ENCODE results near the gene CD8A. TPM values are rescaled to one million over a fixed set of nuclear protein-coding genes. Genes with fewer than 3 reads are reported as not detected.

Gene CD8A
- total and polyA plus RNA-seq, 9 donors: 0.09 to 0.54 (median 0.20) TPM

- H3K4me1 ChIP-seq (ENCODE audit: control insufficient read depth, insufficient read depth, low read length): no peaks in the 10 kb centered on the region
- peaks cover 2% of the 10 kb centered on the region for H3K27me3 ChIP-seq (ENCODE audit: control insufficient read depth, insufficient read depth, low read length)
- no peaks in the 10 kb centered on the region for H3K9me3 ChIP-seq (replicated peaks; ENCODE audit: control insufficient read depth, low read depth, low read length)
- H3K4me3 ChIP-seq (ENCODE audit: low read length): no peak overlapping the region
- H3K27ac ChIP-seq (ENCODE audit: low read length): no peak overlapping the region
- no peak for DNase-seq
- no peaks in the 10 kb centered on the region for H3K36me3 ChIP-seq (ENCODE audit: control insufficient read depth, insufficient read depth, low read length)
- 90% methylated on average over 2 of the region's 4 CpGs for WGBS (ENCODE audit: insufficient coverage)
Observed at GRCh38 chr2:86826951-86827350, 36.2 kb upstream of the CD8A start.

DNA sequence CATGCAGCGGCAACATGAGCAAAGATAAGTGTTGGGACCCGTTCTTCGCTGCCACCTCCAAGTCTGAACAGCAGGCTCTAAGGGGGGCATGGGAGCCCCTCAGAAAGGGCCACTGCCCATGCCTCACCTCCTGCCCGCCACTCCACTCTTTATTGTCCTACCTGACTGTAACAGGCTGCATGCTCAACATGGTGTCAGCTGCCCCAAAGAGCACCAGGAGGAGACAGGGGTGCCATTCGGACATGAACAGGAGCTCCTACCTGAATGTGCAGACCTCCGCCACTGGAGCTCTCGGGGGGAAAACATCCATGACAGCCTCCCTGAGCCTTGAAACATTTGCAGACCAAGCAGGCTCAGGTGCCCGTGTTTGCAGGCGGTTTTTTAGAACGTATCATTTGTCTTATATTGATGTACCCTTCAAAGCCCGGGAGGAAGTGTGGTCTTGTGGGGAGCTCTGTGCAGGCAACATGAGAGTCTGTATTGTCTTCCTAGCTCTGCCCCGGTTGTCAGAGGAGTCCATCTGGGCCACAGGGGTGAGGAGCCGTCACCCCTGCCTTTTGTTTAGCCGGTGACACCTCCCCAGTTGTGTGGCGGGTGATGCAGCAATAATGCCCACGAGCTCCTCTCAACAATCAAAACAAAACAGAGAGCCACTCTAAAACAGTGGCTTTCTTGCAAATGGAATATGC lies 35.1 kb upstream of the CD8A start:
- peaks cover 2% of the 10 kb centered on the region for H3K27me3 ChIP-seq (ENCODE audit: control insufficient read depth, insufficient read depth, low read length)
- H3K9me3 ChIP-seq (replicated peaks; ENCODE audit: control insufficient read depth, low read depth, low read length): no peaks in the 10 kb centered on the region
- no peak for DNase-seq
- H3K36me3 ChIP-seq (ENCODE audit: control insufficient read depth, insufficient read depth, low read length): no peaks in the 10 kb centered on the region
- 81% methylated on average over 10 of the region's 16 CpGs for WGBS (ENCODE audit: insufficient coverage)
- no peak overlapping the region for H3K4me3 ChIP-seq (ENCODE audit: low read length)
- no peaks in the 10 kb centered on the region for H3K4me1 ChIP-seq (ENCODE audit: control insufficient read depth, insufficient read depth, low read length)
- H3K27ac ChIP-seq (ENCODE audit: low read length): no peak overlapping the region

DNA sequence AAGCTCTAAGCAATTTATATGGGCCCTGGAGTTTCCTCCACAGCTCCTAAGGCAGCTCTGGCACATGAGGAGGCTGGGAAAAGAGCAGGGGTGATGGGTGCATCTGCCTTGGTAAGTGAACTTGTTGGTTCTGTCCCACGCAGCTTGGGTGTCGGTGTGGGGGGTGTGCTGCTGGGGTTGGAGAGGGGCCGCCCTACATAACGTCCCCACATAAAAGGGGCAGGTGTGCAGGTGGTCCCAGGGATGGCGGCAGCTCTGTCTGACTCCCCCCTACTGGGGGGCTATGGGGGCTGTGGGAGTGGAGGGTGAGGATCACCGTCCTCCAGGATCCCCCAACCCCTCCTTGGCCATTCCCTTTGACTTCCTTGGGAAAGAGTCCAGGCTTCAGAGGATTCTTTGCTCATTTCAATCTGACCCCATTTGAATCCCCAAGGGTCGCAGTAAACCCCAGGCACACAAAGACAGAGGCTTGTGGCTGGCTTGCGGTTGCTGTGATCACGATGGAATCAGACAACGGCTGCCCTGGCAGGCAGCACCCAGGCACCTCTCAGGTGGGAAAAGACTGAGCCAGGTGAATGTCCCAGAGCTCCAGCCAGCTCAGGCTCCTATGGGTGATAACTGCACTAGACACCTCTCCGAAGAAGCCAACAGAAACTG lies 34.5 kb upstream of the CD8A start:
- no peak for DNase-seq
- Histone ChIP-seq H3K27ac (ENCODE audit: low read length) (no peak overlapping the region), H3K4me1 (ENCODE audit: control insufficient read depth, insufficient read depth, low read length) (no peaks in the 10 kb centered on the region), H3K36me3 (ENCODE audit: control insufficient read depth, insufficient read depth, low read length) (no peaks in the 10 kb centered on the region), H3K4me3 (ENCODE audit: low read length) (no peak overlapping the region), H3K9me3 (replicated peaks; ENCODE audit: control insufficient read depth, low read depth, low read length) (no peaks in the 10 kb centered on the region), H3K27me3 (ENCODE audit: control insufficient read depth, insufficient read depth, low read length) (peaks cover 2% of the 10 kb centered on the region)
- WGBS (ENCODE audit: insufficient coverage): 78% methylated on average over 4 of the region's 11 CpGs

GRCh38 chr2:86822668-86823345 lies 32.1 kb upstream of the CD8A start:
- no peaks in the 10 kb centered on the region for H3K9me3 ChIP-seq (replicated peaks; ENCODE audit: control insufficient read depth, low read depth, low read length)
- H3K4me3 ChIP-seq (ENCODE audit: low read length): no peak overlapping the region
- DNase-seq: no peak
- peaks cover 2% of the 10 kb centered on the region for H3K27me3 ChIP-seq (ENCODE audit: control insufficient read depth, insufficient read depth, low read length)
- H3K4me1 ChIP-seq (ENCODE audit: control insufficient read depth, insufficient read depth, low read length): no peaks in the 10 kb centered on the region
- no CpG with 5 or more reads among the region's 3 CpGs for WGBS (ENCODE audit: insufficient coverage)
- H3K27ac ChIP-seq (ENCODE audit: low read length): no peak overlapping the region
- H3K36me3 ChIP-seq (ENCODE audit: control insufficient read depth, insufficient read depth, low read length): no peaks in the 10 kb centered on the region

- Histone ChIP-seq H3K27ac (ENCODE audit: low read length) (no peak overlapping the region), H3K4me3 (ENCODE audit: low read length) (no peak overlapping the region), H3K36me3 (ENCODE audit: control insufficient read depth, insufficient read depth, low read length) (no peaks in the 10 kb centered on the region), H3K9me3 (replicated peaks; ENCODE audit: control insufficient read depth, low read depth, low read length) (no peaks in the 10 kb centered on the region), H3K4me1 (ENCODE audit: control insufficient read depth, insufficient read depth, low read length) (no peaks in the 10 kb centered on the region), H3K27me3 (ENCODE audit: control insufficient read depth, insufficient read depth, low read length) (peaks cover 2% of the 10 kb centered on the region)
- DNase-seq: no peak
- 87% methylated on average over 6 of the region's 6 CpGs for WGBS (ENCODE audit: insufficient coverage)
Observed at GRCh38 chr2:86821842-86822241, 31.1 kb upstream of the CD8A start.

DNA sequence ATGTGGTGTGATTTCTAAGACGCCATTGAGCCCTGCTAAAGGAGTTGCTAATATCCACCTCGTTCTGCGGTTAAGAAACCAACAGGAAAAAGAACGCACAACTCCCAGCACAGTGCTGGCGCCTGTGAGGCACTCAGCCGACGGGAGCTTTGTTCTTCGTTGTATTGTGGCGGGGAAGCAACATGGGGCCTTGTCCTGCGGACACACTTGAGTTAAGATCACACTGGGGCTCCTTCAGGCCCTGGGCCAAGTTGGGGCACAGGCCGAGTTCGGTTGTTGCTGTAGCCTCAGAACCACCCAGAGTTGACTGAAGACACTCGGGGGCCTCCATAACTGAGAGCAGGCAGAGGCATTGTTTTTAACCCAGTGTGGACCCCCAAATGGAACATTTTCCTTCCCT lies 30.6 kb upstream of the CD8A start:
- H3K4me1 ChIP-seq (ENCODE audit: control insufficient read depth, insufficient read depth, low read length): no peaks in the 10 kb centered on the region
- no peaks in the 10 kb centered on the region for H3K9me3 ChIP-seq (replicated peaks; ENCODE audit: control insufficient read depth, low read depth, low read length)
- no peak overlapping the region for H3K27ac ChIP-seq (ENCODE audit: low read length)
- no peaks in the 10 kb centered on the region for H3K36me3 ChIP-seq (ENCODE audit: control insufficient read depth, insufficient read depth, low read length)
- WGBS (ENCODE audit: insufficient coverage): 91% methylated on average over 13 of the region's 13 CpGs
- H3K27me3 ChIP-seq (ENCODE audit: control insufficient read depth, insufficient read depth, low read length): no peaks in the 10 kb centered on the region
- no peak for DNase-seq
- H3K4me3 ChIP-seq (ENCODE audit: low read length): no peak overlapping the region

DNA sequence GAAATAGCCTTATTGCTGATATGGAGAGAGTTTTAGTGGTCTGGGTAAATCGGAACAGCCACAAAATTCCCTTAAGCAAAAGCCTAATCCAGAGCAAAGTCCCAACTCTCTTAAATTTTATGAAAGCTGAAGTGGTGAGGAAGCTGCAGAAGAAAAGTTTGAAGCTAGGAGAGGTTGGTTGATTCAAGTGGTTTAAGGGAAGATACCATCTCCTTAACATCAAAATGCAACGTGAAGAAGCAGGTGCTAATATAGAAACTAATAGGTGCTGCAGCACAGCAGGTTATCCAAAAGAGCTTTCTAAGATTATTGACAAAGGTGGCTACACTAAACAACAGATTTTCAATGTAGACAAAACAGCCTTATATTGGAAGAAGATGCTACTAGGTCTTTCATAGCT lies 28.2 kb upstream of the CD8A start:
- H3K4me3 ChIP-seq (ENCODE audit: low read length): no peak overlapping the region
- DNase-seq: no peak
- H3K27ac ChIP-seq (ENCODE audit: low read length): no peak overlapping the region
- H3K9me3 ChIP-seq (replicated peaks; ENCODE audit: control insufficient read depth, low read depth, low read length): no peaks in the 10 kb centered on the region
- no peaks in the 10 kb centered on the region for H3K36me3 ChIP-seq (ENCODE audit: control insufficient read depth, insufficient read depth, low read length)
- H3K27me3 ChIP-seq (ENCODE audit: control insufficient read depth, insufficient read depth, low read length): no peaks in the 10 kb centered on the region
- WGBS (ENCODE audit: insufficient coverage): no CpG with 5 or more reads among the region's 2 CpGs
- H3K4me1 ChIP-seq (ENCODE audit: control insufficient read depth, insufficient read depth, low read length): no peaks in the 10 kb centered on the region

- Histone ChIP-seq H3K9me3 (replicated peaks; ENCODE audit: control insufficient read depth, low read depth, low read length) (no peaks in the 10 kb centered on the region), H3K4me3 (ENCODE audit: low read length) (no peak overlapping the region), H3K27me3 (ENCODE audit: control insufficient read depth, insufficient read depth, low read length) (no peaks in the 10 kb centered on the region), H3K27ac (ENCODE audit: low read length) (no peak overlapping the region), H3K36me3 (ENCODE audit: control insufficient read depth, insufficient read depth, low read length) (no peaks in the 10 kb centered on the region), H3K4me1 (ENCODE audit: control insufficient read depth, insufficient read depth, low read length) (no peaks in the 10 kb centered on the region)
- no CpG with 5 or more reads among the region's 4 CpGs for whole genome bisulfite sequencing (ENCODE audit: insufficient coverage)
- DNase-seq: no peak
Observed at GRCh38 chr2:86818114-86818801, 27.5 kb upstream of the CD8A start.

GRCh38 chr2:86815611-86816010 lies 24.9 kb upstream of the CD8A start:
- no CpG with 5 or more reads among the region's 1 CpG for WGBS (ENCODE audit: insufficient coverage)
- no peak overlapping the region for H3K27ac ChIP-seq (ENCODE audit: low read length)
- peaks cover 2% of the 10 kb centered on the region for H3K27me3 ChIP-seq (ENCODE audit: control insufficient read depth, insufficient read depth, low read length)
- no peaks in the 10 kb centered on the region for H3K36me3 ChIP-seq (ENCODE audit: control insufficient read depth, insufficient read depth, low read length)
- no peaks in the 10 kb centered on the region for H3K4me1 ChIP-seq (ENCODE audit: control insufficient read depth, insufficient read depth, low read length)
- DNase-seq: no peak
- no peaks in the 10 kb centered on the region for H3K9me3 ChIP-seq (replicated peaks; ENCODE audit: control insufficient read depth, low read depth, low read length)
- H3K4me3 ChIP-seq (ENCODE audit: low read length): no peak overlapping the region

GRCh38 chr2:86809481-86810121 lies 18.9 kb upstream of the CD8A start:
- peaks cover 35% of the 10 kb centered on the region for H3K27me3 ChIP-seq (ENCODE audit: control insufficient read depth, insufficient read depth, low read length)
- DNase-seq: no peak
- H3K9me3 ChIP-seq (replicated peaks; ENCODE audit: control insufficient read depth, low read depth, low read length): no peaks in the 10 kb centered on the region
- no peak overlapping the region for H3K4me3 ChIP-seq (ENCODE audit: low read length)
- no peak overlapping the region for H3K27ac ChIP-seq (ENCODE audit: low read length)
- peaks cover 19% of the 10 kb centered on the region for H3K4me1 ChIP-seq (ENCODE audit: control insufficient read depth, insufficient read depth, low read length)
- H3K36me3 ChIP-seq (ENCODE audit: control insufficient read depth, insufficient read depth, low read length): no peaks in the 10 kb centered on the region
- 12% methylated on average over 32 of the region's 43 CpGs for WGBS (ENCODE audit: insufficient coverage)
